ENCODE results near the gene GORAB. TPM values are rescaled to one million over a fixed set of nuclear protein-coding genes. Genes with fewer than 3 reads are reported as not detected.

GORAB gene
- total and polyA plus RNA-seq, 2 donors (not counting 3 experiments of a cell fraction or from before 2014, with no cell fraction given), result 4.4 to 6.4 TPM

GRCh38 chr1:170518965-170519364 lies 13.0 kb upstream of the GORAB start:
- ChIA-PET POLR2A (no interaction called here), CTCF (no interaction called here)
- FAIRE-seq, result no peak
- Histone ChIP-seq H3K4me2 (ENCODE audit: insufficient read depth, low read length) (no peak overlapping the region), H3K27me3 (ENCODE audit: control insufficient read depth in 2 of 2, insufficient read depth in 2 of 2, low read length in 2 of 2) (no peaks in the 10 kb centered on the region), H3K4me3 (replicated peaks in 1 of 3; ENCODE audit: insufficient read depth in 1 of 3, low read depth in 1 of 3, low read length in 3 of 3) (no peak overlapping the region), H3K9me1 (replicated peaks; ENCODE audit: control insufficient read depth, extremely low read depth, insufficient read depth, low read length) (no peaks in the 10 kb centered on the region), H3K36me3 (ENCODE audit: control insufficient read depth in 2 of 2, extremely low read depth in 1 of 2, insufficient read depth in 2 of 2, low read length in 2 of 2) (no peaks in the 10 kb centered on the region), H4K20me1 (replicated peaks; ENCODE audit: control insufficient read depth, extremely low read depth, insufficient read depth, low read length) (no peaks in the 10 kb centered on the region), H2AFZ (ENCODE audit: low read depth, low read length) (no peak overlapping the region), H3K4me1 (ENCODE audit: control insufficient read depth, extremely low read depth, insufficient read depth, low read length) (no peaks in the 10 kb centered on the region), H3K9me3 (replicated peaks; ENCODE audit: control insufficient read depth, insufficient read depth, low read length) (no peaks in the 10 kb centered on the region), H3K79me2 (ENCODE audit: control insufficient read depth, insufficient read depth, low read length) (no peaks in the 10 kb centered on the region), H3K9ac (replicated peaks; ENCODE audit: extremely low read depth, insufficient read depth, low read length) (no peak overlapping the region), H3K27ac (ENCODE audit: insufficient read depth, low read depth, low read length) (no peak overlapping the region)
- intact Hi-C loops (cut with micrococcal nuclease), result no loop called here
- no peak for DNase-seq (ENCODE audit: low read depth, low spot score)
- dilution Hi-C loops (cut with MboI; ENCODE audit: extremely low pct_ligation_motif_present, low sequenced_read_pairs), result no loop called here
- TF ChIP-seq EZH2 (IDR thresholded peaks at IDR 0.05; ENCODE audit: borderline replicate concordance, low read depth, low read length, severe bottlenecking), result no peak
- no peak for TF ChIP-seq POLR2A (IDR thresholded peaks at IDR 0.05; ENCODE audit: low read depth, low read length)
- TF ChIP-seq POLR2AphosphoS5 (IDR thresholded peaks at IDR 0.05; ENCODE audit: insufficient read depth, low read depth, low read length), result no peak
- BruUV-seq (replicated peaks), result no TSS peak

GRCh38 chr1:170520601-170521000 lies 11.4 kb upstream of the GORAB start:
- H3K9me3 ChIP-seq (replicated peaks; ENCODE audit: control insufficient read depth, insufficient read depth, low read length), result no peaks in the 10 kb centered on the region
- ChIA-PET POLR2A (no interaction called here), CTCF (no interaction called here)
- H2AFZ ChIP-seq (ENCODE audit: low read depth, low read length), result no peak overlapping the region
- H3K4me3 ChIP-seq (replicated peaks in 1 of 3; ENCODE audit: insufficient read depth in 1 of 3, low read depth in 1 of 3, low read length in 3 of 3), result no peak overlapping the region
- TF ChIP-seq FOS (IDR thresholded peaks at IDR 0.05; ENCODE audit: borderline replicate concordance, insufficient read depth, low read length) (peak; percentile 55), MYC (IDR thresholded peaks at IDR 0.05; ENCODE audit: low read depth, low read length) (no peak)
- H3K79me2 ChIP-seq (ENCODE audit: control insufficient read depth, insufficient read depth, low read length), result no peaks in the 10 kb centered on the region
- no peak overlapping the region for H3K4me2 ChIP-seq (ENCODE audit: insufficient read depth, low read length)
- H3K4me1 ChIP-seq (ENCODE audit: control insufficient read depth, extremely low read depth, insufficient read depth, low read length), result no peaks in the 10 kb centered on the region
- H3K27me3 ChIP-seq (ENCODE audit: control insufficient read depth in 2 of 2, insufficient read depth in 2 of 2, low read length in 2 of 2), result no peaks in the 10 kb centered on the region
- FAIRE-seq, result peak; percentile 49
- H4K20me1 ChIP-seq (replicated peaks; ENCODE audit: control insufficient read depth, extremely low read depth, insufficient read depth, low read length), result no peaks in the 10 kb centered on the region
- H3K27ac ChIP-seq (ENCODE audit: insufficient read depth, low read depth, low read length), result no peak overlapping the region
- no peak overlapping the region for H3K9ac ChIP-seq (replicated peaks; ENCODE audit: extremely low read depth, insufficient read depth, low read length)
- intact Hi-C loops (cut with micrococcal nuclease) (no loop called here), dilution Hi-C loops (cut with MboI; ENCODE audit: extremely low pct_ligation_motif_present, low sequenced_read_pairs) (no loop called here)
- DNase-seq (ENCODE audit: low read depth, low spot score), result peak; percentile 19
- H3K36me3 ChIP-seq (ENCODE audit: control insufficient read depth in 2 of 2, extremely low read depth in 1 of 2, insufficient read depth in 2 of 2, low read length in 2 of 2), result no peaks in the 10 kb centered on the region
- BruUV-seq (replicated peaks), result no TSS peak
- peaks cover 2% of the 10 kb centered on the region for H3K9me1 ChIP-seq (replicated peaks; ENCODE audit: control insufficient read depth, extremely low read depth, insufficient read depth, low read length)

Measured in endothelial cell of umbilical vein (primary cell).